Fibroblast of skin of left quadriceps (primary cell): ENCODE measurements around the gene ZNF497.
"Not testable (repeated sequence)": the region's sequence is repeated elsewhere in the genome, so short reads cannot be mapped to it uniquely, and the experiment has no call there.

Experiments used
- DNase-seq, 2 experiments: peaks; one replicate each; pipeline ENCODE4 v3.0.0-alpha.2; 2013; ENCODE audit warnings: low read depth in 2 of 2

The ZNF497 gene

GRCh38 chr19:58362272-58362994 lies at the start of gene ZNF497:
TSS of gene ZNF497 (minus strand) at chr19:58362751. CDS start at chr19:58357635, 5,116 bp downstream.
- DNase-seq = peak; percentile 88 to 89

- no peak for DNase-seq
Measured at GRCh38 chr19:58409010-58409790, 46.6 kb upstream of the ZNF497 start.

- peak; percentile 91 to 92 for DNase-seq
Measured at GRCh38 chr19:58408152-58409009, 45.8 kb upstream of the ZNF497 start, which contains the start of gene ZNF584. TSS of gene ZNF584 (plus strand) at chr19:58408649. CDS start at chr19:58409148, 499 bp downstream.

GRCh38 chr19:58407658-58408151 lies 45.2 kb upstream of the ZNF497 start:
- DNase-seq = no peak

- DNase-seq = no peak
Measured at GRCh38 chr19:58406818-58407657, 44.5 kb upstream of the ZNF497 start.

DNA sequence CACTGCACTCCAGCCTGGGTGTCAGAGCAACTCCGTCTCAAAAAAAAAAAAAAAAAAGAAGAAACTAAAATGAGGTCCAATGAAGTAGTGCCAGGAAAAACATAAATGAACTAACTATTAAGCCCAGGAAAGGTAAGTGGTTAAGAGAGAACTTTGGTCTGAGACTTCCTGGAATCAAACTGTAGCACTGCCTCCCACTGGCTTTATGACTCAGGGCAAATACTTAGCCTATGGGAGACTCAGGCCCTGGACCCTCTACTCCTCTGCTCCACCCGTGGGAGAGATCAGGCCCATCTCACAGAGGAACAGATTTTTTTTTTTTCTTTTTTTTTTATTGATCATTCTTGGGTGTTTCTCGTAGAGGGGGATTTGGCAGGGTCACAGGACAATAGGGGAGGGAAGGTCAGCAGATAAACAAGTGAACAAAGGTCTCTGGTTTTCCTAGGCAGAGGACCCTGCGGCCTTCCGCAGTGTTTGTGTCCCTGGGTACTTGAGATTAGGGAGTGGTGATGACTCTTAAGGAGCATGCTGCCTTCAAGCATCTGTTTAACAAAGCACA lies 41.4 kb upstream of the ZNF497 start:
- DNase-seq = not testable (repeated sequence)

DNA sequence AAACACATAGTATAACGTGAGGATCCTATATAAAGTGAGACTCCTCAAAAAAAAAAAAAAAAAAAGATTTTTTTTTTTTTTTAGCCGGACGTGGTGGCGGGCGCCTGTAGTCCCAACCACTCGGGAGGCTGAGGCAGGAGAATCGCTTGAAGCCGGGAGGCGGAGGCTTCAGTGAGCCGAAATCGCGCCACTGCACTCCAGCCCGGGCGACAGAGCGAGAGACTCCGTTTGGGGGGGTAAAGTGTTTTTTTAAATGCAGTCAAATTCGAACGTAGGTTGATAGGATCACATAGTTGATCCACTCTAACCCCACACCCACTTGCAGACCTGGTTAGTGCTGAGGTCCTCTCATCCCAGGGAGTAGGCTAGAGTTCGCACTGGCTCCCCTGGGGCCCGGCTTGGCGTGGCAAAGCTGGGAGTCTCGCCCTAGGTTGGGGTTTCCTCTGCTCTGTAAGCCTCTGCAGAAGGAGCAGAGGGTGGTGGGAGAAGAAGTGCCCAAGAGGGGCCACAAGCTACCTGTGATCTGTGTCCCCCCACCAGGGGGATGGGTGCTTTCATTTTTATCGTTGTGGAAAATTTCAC lies 39.4 kb upstream of the ZNF497 start:
- no peak for DNase-seq

- DNase-seq = peak; percentile 98 to 99
Measured at GRCh38 chr19:58400916-58401839, 38.6 kb upstream of the ZNF497 start.

DNA sequence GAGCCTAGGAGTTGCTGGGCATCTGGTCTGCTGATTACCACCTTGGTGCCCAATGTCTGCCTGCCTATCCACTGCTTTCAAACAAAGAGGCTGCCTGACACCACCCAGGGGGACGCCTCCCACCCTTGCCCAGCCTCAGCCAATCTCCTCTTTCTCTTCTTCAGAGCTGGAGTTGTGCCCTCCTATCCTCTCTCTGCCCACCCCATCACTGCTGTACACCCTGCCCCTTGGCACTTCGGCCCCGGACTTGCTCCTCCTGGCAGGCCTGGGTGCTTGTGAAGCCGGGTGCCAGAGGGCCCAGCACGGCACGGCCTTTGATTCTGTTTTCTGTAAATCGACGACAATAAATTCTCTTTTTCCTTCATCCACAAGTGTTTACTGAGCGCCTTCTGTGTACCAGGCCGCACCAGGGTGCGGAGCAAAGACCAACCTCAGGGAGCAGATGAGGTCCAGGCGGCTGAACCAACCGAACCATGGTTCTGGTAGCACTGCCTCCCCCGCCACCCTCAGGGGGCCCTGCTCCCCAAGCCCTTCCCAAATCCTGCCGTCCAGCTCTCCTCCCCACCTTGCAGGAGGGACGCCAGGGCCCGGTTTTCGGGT lies 37.9 kb upstream of the ZNF497 start:
- no peak for DNase-seq

DNA sequence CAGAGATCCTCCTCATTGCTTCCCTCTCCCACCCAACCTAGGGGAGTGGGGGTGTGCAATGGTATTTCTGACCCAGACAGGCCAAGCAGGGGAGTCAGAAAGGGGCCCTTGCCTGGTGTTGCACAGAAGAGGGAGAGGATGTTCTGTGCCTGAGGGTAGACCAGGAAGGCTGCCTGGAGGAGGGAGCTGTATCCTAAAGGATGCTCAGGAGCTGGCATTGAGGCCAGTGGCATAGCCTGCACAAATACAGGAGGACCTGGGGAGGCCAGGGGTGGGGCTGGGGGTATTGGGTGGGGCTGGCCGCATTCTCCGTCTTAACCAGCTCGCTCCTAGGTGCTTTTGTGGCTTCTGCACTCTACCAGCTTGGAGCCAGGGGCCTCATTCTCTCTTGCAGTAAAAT lies 37.4 kb upstream of the ZNF497 start:
- DNase-seq = no peak

DNA sequence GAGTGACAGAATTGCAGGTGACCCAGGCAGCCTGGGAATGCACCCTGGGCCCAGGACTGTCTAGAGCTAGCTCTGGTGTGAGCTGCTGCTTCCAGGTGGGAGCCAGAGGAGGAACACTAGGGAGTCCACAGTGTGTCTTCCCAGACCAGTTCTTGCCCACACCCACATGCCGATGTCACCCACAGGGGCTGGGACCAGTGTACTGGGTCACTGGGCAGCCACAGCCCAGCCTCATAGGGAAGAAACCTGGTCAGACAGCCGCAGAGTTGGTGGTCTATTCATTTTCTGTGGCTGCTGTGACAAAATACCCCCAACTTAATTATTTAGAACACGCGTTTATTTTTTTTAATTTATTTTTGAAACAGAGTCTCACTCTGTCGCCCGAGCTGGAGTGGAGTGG lies 36.0 kb upstream of the ZNF497 start:
- DNase-seq = no peak

DNA sequence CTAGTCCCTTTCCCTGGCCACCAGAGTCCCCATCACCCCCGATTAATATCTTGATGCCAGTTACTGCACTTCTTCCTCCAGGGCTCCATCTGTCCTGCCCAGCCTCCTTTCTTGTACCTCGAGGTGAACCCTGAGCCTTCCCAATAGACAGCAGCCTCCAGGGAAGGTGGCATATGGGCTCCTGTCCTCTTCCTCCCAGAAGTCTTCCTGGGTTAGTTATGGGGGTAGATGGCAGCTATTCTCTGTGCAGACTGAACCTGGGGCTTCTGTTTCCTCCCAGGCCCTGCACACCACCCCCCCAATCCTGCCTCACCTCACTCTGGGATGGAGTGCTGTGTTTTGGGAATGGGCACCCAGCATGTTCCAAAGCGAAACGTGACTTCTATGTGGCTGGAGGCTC lies 35.5 kb upstream of the ZNF497 start:
- no peak for DNase-seq

DNA sequence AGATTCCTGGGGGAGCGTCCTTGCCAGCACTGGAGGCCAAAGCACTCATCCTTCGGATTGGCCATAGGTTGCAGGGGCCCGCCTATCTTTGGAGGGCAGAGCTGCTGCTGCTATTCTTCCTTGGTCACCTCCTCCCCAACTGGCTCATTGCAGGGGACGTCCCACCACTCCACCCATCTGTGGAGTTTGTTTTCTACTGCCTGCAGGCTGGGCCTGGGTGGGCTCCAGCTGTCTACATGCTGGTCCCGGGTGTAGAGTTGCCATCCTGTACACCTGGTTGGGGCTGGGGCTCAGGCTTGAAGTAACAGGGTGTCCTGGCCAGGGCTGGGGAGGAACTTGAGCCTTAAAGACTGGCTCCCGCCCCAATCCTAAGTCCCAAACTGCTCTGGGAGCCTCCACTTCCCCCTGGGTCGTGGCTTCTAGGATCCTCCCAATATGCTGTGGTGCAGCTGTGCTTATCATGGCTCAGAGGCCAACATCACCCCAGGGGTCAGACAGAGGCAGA lies 35.0 kb upstream of the ZNF497 start:
- DNase-seq = no peak

- DNase-seq = no peak
Measured at GRCh38 chr19:58396691-58397532, 34.4 kb upstream of the ZNF497 start.

- DNase-seq = no peak
Measured at GRCh38 chr19:58395979-58396627, 33.6 kb upstream of the ZNF497 start.

GRCh38 chr19:58395220-58395978 lies 32.8 kb upstream of the ZNF497 start, which contains the start of gene RNF225:
TSS of gene RNF225 (plus strand) at chr19:58395656. CDS start at chr19:58396090, 434 bp downstream.
- DNase-seq = no peak
